Activated CD4-positive, alpha-beta T cell treated with anti-CD3 and anti-CD28 coated beads, Interleukin-2, amount 50 U/mL, for 1 hour (primary cell): Measurements from ENCODE around the gene ADARB2.

ENCODE experiments used
- DNase-seq: peaks from one replicate; pipeline ENCODE4 v3.0.0-alpha.2; 2020

The ADARB2 gene

DNA sequence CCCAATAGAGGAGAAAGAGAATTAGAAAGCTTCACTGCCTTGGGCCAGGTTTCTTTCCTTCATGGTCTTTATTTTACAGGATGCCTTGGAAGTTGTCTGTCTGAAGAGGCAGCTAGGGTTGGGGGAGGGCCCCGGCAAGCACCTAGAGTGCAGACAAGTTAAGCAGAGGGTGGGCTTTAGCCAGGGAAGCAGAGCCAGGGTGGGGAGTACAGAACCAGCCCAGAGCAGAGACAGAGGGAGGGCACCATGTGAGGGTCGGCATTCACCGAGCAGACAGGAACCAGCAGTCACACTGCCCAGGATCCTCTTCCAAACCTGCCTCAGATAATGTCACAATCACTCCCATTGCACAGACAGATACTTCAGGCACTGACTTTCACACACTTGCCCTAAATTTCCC, 75.9 kb downstream of the ADARB2 start:
- no peak for DNase-seq

DNA sequence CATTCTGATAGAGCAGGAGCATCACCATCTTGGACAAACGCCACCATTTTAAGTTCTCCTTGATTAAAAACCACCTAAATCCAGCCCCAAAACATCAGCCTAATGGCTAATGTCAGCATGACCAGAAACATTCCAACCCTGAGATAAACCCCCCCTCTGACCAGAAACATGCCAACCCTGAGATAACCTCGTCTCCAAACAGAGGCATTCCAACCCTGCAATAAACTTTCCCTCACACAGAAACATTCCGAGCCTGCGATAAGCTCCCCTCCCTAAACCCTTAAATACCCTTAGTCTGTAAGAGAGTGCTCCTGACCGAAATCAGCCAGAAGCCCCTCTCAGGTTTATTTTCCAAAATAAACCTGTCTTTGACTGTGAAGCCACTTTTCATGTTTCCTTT, 76.5 kb downstream of the ADARB2 start:
- no peak for DNase-seq

DNA sequence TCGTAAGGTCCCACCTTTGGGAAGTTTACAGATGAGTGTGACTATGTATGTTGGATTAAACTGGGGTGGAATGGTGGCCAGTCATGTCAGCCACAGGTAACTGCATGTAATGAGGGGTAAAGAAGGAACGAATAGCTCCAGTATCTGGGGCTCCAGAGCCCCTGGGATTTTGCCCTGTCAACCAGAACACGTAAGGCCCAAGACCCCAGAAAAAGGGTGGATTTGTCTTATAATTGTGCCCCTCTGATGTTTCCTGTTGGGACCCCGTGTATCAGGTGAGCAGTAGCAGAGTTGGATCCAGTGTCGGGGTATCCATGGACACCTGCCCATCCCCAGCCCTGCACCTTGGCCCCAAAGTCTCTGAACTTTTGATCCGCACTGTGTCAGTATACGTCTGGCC, 76.9 kb downstream of the ADARB2 start:
- no peak for DNase-seq

DNA sequence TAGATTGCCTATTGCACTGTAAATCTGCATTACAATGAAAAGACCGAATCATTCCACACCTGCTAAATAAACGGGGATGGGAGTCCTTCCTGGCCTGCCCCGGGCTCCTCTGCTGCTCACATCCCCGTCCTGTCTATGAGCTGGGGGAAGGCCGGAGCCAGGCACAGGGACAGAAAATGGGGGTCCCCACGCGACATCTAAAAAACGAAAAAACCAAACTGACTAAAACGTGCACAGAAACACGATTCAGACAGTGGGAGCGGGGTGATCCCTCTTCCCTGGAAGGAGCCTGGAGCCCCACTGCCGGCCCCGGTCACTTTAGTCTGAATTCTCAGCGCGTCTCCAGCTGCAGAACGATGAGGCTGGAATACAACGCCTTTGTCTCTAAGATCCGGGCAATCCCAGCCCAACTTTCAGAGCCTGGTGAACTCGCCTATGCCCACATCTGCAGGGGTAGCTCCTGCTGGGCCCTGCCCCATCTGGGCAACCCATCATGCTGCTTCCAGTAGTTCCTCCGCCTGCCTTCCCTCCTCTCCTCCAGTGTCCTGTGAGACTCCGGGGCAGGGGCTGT, 78.0 kb downstream of the ADARB2 start:
- no peak for DNase-seq

DNA sequence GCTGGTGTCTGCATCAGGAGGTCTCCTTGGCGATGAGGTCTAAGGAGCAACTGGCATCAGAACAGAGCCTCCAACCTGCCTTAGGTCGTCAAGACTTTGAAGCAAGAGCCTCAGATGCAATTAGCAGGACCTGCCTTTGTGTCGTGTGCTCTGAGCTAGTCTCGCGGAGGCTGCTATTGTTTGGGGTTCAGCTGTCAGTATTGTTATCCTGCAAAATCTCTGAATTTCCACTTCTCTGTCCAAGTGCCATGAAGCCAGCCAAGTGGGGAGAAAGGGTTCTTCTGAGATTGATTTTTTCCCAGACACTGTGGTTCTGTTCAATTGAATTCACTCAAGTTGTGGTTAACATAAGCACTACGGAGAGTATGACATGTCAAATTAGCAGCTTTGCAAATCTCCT, 78.7 kb downstream of the ADARB2 start:
- no peak for DNase-seq

DNA sequence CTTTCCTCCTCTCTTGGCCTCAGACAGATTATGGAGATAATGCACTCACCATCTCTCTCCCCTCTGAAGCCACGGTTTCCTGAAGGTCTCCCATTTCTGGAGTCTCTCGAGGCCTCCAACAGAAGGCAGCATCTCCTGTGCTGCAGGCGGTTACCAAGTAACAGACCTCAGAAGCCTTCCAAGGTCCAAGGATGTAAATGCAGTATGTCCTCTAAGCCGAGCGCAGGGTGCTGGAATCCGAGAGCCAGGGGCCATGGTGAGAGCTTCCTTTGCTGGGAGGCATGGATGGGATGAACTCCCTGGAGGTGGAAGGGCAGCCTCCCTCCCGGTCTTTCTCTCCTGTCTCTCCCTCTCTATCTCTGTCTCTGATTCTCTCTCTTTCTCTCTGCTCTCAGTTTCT, 79.8 kb downstream of the ADARB2 start:
- no peak for DNase-seq

DNA sequence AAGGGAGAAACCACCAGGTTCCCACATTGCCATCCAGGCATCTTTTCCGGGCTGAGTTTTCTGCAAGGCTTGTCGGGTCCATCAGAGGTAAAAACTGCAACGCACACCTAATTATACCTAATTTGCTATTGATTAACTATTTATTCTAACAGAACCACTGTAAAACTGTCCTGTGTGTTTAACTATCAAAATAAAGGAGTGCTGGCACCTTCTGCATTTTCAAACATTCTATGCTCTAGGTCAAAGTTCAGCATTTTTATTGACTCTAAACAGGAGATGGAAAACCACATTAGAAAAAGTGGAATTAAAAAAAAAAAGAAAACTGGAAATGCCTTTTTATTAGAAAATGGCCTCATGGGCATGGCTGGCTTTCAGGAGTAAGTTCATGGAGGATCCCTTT, 82.0 kb downstream of the ADARB2 start:
- no peak for DNase-seq

DNA sequence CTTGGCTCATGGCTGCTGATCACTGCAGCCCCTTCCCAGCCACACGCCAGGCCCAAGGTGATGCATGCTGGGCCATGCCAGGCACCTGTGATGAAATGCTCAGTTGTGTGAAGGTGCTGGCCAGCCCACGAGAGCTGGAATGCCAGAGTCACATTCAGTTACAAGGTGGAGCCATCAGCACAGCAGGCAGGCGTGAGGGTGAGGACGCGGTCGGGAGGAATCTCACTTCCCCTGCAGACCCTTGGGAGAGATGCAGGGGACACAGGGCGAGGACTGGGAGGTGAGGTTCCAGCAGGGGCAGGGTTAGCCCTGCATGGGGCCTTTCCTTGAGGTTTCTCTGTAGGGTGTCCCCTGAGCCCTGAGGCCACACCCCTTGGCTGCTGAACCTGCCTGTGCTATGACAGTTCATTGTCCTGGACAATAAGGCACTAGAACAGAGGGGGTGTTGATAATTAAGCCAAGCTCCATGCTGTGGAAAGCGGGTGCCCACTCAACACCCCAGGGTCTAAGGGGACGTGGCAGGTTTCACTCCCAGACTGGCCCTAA, 82.4 kb downstream of the ADARB2 start:
- no peak for DNase-seq

DNA sequence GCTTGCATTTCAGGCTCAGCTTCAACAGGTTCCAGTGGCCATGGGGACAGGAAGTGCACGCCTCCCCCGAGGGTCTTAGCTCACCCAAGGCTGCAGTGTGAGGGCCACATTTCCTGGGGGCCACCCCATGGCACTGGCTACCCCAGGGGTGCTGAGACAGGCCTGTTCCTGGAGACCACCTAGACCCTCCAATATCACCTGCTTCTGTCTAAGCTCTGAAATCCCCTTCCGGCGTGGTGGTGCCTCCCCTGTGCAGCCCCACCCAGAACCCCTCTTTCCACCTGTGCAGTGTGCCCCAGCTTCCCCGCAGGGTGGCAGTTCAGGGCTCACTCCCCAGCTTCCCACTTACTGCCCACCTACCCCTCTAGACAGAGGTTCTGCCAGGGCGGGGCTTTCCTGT, 83.1 kb downstream of the ADARB2 start:
- DNase-seq: no peak

DNA sequence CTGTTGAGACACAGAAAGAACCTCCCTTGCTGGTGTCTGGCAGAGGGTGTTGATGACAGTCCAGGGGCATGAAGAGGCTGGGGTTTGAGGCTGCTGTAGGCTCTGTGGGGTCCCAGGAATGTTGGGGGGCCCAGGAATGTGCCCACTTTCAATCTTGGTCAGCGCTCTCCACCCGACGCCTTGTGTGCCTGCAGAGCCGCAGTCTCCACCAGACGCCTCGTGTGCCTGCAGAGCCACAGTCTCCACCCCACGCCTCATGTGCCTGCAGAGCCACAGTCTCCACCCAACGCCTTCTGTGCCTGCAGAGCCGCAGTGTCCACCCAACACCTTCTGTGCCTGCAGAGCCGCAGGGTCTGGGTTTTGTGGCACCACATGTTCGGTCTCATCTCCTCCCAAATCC, 84.0 kb downstream of the ADARB2 start:
- DNase-seq: no peak

DNA sequence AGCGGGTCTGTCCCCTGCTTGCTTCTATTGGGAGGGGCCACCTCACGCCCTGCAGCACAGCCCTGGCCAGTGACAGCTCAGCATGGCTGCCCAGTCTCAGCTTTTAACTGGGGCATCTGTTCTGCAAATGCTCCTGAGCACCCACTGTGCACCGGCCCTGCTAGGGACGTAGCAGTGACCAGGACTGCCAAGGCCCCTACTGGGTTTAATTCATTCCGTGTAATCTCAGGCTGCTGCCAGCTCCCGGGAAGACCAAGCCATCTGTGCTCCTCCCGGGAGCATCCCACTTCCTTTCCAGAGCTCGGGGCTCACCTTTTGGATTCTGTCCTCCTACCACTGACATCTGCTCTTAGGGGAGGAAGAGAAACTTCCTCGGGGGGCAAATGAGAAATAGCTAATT, 85.2 kb downstream of the ADARB2 start:
- DNase-seq: no peak

DNA sequence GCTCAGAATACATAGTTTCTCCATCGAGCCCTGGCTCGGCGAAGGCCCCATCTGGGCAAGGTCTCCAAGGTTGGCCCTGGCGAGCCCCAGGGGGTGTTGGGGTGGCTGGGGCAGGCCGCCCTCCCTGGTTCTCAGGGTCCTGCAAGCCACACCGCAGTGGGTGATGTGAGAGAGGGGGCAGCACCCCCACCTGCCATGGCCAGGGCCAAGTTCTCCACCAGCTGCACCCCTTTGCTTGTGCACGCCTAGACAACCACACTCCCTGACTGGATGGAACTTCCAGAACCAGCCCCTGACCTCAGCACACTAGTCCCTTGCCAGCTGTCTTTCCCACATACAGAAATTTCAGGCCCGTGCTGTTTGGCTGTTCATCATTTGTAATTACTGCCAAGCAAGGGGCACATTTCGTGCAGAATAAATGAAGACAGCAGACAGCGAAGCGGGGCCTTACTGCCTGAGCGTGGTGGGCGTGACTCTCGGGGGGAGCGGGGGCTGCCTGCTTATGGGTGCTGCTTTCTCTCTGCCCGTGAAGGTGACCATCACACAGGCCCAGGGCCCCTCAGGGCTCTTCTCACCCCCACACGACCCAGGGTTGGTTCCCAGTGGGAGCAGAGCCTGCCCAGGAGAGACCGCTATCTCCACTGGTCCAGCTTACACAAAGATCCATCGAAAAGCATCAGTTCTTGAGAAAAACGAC, 85.9 kb downstream of the ADARB2 start:
- DNase-seq: no peak

DNA sequence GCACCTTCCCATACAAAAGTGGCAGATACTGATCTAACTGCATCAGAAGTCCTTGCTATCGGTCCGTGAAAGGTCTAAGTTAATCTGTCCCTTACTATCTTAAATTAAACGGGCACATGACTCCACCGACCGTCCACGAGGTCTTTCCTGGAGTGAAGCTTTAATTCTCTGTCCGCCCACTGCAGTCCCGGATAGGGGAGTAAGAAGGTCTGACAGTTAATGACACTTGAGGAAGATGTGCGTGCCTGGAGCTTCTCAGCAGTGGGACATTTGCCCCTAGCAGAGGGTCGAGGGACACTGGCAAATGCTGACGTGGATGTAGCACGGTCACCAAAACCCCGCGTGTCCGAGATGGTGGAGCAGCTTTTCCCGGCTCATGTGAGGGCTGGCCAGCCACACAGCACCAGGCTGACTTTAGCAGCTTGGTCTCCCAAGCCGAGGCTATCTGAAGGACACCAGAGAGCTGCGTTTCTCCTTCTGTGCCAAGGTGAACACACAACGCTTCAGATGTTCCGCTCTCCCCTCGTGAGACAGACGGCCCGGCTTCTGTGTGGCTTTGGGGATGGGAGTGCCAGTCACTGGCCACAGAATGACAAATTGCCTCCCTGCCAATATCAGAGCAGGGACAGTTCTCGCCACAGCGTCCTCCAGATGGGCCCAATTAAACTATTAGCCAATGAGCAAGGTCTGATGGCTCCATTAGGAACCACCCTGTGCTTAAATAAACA, 86.6 kb downstream of the ADARB2 start:
- DNase-seq: no peak

DNA sequence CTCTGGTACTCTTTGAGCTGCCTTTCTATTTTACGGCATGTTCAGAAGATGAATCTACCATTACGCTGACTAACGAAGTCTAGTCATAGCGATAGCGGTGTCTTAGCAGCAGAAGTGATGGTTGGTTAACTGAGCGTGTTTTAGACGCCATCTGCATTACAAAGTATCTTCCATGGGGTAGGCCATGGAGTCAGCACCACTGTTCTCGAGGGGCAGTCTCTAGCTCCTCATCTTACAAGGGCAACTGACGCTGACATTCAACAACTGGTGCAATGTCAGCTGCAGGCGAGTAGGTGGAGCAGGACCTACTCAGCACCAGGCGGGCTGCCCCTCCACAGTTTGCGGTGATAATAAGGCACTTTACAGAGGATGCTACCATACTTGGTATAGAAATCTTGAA, 88.7 kb downstream of the ADARB2 start:
- DNase-seq: no peak

DNA sequence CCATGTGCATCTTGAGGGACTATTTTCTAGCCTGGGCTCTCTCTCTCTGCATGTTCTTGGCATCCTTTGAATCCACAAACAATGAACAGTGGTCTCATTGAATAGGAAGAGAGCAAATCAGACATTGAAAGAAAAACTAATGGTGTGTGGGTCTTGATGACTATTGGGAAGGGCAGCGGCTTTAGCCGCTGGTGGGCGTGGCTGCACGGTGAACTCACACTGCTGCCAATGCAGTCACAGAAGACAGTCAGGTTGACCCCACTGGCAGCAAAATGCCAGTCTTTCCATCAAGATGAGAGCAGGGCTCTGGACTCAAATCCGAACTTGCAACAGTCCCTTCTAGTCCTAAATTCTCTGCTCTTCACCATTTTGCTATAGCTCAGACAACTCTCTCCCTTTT, 91.0 kb downstream of the ADARB2 start:
- DNase-seq: no peak

DNA sequence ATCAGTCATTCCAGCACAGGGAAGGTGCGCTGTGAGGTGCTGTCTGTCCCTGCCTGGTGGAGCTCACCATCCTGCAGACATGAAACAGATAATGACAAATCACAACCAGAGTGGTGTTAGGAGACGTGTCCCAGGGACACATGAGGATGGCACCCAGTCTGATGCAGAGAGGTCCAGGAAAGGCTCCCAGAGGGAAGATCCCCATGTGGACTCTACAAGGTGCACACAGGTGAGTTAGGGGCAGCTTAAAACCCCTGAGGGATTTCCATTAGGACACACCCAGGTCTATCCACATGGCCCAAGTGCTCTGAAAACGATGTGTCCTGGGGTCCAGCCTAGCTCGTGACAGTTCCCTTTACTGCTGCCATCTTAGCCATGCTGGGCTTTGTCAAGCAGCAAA, 91.4 kb downstream of the ADARB2 start:
- DNase-seq: no peak

DNA sequence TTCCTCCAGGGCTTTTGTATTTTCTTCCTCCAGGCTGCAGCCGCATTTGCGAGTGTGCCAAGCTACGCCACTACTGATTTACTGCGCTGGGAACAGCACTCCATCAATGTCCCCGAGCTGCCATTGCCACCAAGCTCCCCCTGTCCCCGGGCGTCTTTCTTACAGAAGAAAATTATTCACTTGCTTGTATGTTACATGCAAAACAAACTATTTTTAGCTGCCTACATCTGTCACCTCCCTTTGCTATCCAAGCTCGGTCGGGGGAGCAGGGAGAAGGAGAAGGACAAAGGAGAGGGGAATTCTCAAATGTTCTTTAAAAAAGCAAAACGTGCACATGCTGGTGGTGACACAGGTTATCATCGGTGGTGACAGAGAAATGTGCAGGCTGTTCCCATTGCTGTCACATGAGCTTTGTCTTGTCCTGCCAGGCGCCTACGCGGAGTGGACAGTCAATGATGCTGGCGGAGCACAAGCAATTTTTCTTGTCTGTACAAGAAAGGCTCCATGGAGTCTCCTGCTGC, 93.1 kb downstream of the ADARB2 start:
- no peak for DNase-seq

DNA sequence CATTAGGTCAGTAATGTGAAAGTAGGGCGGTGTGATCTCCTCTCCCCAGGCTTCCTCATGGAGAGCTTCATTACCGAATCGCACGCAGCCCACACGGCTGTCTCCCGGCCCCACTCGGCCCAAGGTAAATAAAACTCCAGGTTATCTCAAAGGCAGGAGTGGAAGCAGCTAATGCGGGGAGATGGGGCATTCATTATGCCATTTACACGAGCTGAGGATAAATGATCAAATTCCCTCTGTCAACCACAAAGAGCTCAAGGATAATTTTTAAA, 93.5 kb downstream of the ADARB2 start:
- DNase-seq: no peak

DNA sequence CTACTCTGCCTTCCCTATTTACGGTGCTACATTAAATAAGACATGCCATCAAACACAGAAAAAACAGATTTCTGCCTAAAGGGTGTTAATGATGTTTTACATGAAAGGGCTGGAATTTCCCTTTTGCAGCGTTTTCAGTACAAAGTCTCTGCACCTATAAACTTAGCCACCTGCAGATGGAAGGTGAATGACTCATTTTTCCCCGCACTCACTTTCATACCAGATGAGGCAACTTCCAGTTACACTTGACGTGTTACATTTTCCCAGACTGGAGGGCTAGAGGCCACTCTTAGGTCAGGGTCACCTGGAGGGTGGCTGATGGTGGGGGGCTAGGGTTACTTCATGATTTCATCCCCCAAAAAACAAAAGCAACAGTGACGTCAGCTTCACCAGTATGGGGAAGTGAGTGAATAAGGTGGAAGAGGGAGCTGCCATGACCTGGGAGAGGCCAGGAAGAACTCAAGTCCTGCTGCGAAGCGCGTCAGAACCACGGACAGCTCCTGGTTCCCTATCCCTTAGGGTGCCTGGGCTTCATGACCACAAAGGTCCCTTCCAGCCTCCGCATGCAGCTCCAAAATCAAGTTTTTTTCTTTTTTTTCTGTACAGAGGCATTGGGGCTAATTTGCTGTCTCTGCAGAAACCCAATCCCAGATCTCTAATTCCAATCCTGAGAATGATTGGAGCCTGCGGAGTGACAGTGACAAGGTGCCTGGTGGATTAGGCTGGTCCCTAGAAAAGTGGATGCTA, 94.0 kb downstream of the ADARB2 start:
- DNase-seq: no peak

DNA sequence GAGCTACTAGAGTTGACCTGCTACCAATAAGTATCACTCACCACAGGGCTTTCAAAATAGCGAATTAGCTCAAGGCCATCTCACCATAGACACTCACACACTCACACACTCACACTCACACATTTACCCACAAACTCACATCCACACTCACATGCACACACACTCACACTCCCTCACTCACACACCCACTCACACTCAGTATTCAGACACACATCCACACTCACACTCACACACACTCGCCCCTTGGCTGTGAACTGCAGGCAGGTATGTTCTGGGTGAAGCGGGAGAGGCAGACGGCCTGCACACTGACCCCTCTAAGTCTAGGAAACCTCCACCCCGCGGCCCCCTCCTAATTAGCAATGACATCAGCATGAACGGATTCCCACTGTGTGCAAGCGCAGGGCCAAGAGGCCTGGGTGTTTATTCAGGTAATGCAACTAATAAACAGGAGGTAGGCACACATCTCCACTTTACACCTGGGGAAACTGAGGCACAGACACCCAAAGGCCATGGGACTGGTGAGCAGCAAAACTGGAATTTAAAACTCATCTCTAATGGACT, 94.6 kb downstream of the ADARB2 start:
- no peak for DNase-seq

DNA sequence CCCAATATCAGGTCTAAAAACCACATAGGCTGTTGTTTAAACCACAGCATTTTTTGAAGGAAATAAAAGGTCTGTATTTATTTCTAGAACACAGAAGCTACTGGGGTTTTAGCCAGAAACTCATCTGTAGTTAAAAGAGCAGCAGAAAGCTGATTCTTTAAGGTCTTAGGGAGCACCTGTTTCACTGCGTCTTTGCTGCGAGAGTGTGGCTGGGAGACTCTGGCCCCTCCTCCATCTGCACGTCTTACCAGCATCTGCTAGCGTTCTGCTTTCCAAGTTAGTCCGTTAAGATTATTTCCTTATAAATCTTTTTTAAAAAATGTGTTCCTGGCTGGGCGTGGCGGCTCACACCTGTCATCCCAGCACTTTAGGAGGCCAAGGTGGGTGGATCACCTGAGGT, 95.9 kb downstream of the ADARB2 start:
- DNase-seq: no peak

DNA sequence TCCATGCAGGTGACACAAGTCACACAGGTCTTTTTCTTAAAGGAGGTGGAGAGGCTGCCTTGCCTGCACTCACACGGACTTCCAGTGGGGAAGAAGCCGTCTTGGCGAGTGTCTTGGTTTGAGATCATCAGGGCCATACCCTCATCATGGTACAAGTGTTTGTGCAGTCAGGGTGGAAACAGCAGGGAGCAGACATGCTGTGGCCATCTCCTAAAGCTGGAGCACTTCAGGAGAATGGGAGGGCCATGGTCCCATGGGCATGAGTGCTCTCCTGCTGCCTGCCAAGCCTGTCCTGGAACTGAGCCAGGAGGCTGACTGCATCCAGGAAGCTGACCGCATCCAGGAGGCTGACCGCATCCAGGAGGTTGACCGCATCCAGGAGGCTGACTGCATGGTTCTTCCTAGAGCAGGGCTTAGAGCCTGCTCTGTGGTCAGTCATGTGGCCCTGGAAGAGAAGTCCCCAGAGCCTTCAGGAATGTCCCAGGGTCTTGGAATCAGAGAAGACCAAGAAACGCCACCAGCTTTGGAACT, 98.4 kb downstream of the ADARB2 start:
- no peak for DNase-seq

DNA sequence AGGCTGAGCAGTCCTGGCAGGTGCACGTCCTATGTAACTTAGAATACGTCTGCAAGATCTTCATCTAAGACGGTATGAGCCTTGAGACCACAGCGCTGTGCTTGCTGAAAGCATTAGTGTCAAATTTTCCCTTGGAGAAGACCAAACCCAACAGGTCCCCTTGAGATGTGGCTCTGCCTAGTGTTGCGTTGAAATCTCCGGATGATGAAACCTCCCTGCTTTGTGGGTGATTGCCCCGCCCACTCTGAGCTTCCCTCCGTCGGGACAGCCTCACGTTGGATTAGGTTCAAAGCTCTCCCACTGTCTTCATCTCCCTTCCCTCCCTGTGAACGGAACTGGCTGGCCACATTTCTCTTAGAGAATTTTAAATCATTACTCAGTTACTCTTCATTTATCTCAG, 102.0 kb downstream of the ADARB2 start:
- no peak for DNase-seq
